C4-2B (cell line): ENCODE data around the gene RFTN2.
"Not testable (repeated sequence)": the region's sequence is repeated elsewhere in the genome, so short reads cannot be mapped to it uniquely, and the experiment has no call there.

Experiments
- ZFX ChIP-seq: fragments of 450-650 bp; IDR thresholded peaks from 2 replicates; pipeline ENCODE4 v1.6.1; 2017
- TF ChIP-seq, protein P1 (sequence below): fragments of 450-650 bp; conservative IDR thresholded peaks from 2 replicates; pipeline ENCODE4 v1.5.1; 2017; ENCODE audit warnings: mild to moderate bottlenecking

DNA sequence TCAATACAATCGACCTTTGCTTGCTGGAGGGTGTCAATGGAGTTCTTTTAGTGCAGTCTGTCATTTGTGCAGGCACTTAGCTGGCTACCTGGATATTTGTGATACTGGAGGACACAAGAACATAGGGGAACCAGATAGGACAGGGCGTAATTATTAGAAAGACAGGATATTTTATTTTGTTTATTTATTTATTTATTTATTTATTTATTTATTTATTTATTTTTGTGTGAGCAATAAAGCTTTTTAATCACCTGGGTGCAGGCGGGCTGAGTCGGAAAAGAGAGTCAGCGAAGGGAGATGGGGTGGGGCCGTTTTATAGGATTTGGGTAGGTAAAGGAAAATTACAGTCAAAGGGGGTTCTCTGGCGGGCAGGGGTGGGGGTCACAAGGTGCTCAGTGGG, 33.8 kb upstream of the RFTN2 start:
- TF ChIP-seq, protein P1, sequence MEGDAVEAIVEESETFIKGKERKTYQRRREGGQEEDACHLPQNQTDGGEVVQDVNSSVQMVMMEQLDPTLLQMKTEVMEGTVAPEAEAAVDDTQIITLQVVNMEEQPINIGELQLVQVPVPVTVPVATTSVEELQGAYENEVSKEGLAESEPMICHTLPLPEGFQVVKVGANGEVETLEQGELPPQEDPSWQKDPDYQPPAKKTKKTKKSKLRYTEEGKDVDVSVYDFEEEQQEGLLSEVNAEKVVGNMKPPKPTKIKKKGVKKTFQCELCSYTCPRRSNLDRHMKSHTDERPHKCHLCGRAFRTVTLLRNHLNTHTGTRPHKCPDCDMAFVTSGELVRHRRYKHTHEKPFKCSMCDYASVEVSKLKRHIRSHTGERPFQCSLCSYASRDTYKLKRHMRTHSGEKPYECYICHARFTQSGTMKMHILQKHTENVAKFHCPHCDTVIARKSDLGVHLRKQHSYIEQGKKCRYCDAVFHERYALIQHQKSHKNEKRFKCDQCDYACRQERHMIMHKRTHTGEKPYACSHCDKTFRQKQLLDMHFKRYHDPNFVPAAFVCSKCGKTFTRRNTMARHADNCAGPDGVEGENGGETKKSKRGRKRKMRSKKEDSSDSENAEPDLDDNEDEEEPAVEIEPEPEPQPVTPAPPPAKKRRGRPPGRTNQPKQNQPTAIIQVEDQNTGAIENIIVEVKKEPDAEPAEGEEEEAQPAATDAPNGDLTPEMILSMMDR = not testable (repeated sequence)
- TF ChIP-seq ZFX = not testable (repeated sequence)
